ENCODE data around the gene ETDC. TPM values are rescaled to one million over a fixed set of nuclear protein-coding genes. Genes with fewer than 3 reads are reported as not detected.
A peak's percentile ranks its signal among the peaks of the same experiment; 100 is the strongest.

ETDC gene
- total RNA-seq, 4 donors from 2014 or later, result not detected

- no peak overlapping the region for H3K27ac ChIP-seq
Observed at GRCh38 chrX:135327299-135327698, 18.0 kb downstream of the ETDC start.

DNA sequence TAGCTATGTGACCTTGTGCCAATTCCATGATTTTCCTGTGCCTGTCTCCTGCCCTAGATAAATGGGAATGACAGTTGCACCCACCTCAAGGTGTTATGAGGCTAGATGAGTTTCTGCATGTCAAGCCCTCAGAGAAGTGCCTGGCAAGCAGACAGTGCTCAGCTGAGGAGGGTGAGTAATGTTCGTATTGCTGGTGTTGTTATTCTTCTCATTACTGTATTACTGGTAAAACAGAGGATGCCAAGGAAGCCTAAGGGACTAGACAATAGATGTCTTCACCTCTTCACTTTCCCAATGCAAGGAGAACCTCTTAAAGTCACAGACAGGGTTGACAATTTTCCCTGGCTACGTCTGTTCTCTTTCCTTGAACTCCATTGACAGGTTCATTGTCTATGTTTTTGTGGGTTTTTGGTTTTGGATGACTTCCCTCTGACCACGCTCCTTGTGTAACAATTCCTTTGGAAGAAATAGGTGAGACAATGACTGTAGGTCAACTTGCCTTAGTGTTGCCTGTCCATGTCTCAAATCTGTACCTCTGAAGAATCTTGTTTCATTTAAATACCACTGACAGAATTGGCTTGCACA is 19.2 kb downstream of the ETDC start:
- H3K27ac ChIP-seq, result no peak overlapping the region
- 68 to 87% methylated on average over 3 of the region's 3 CpGs for WGBS, 2 donors
- H3K9me3 ChIP-seq, result peaks cover 0 to 3% (median 0%) of the 10 kb centered on the region in 4 donors
- TF ChIP-seq POLR2A (IDR thresholded peaks at IDR 0.05) (no peak), CTCF (IDR thresholded peaks at IDR 0.05) (no peak), EP300 (IDR thresholded peaks at IDR 0.05) (no peak)
- no peak for DNase-seq (ENCODE audit: low spot score in 2 of 2)
- no peak overlapping the region for H3K4me3 ChIP-seq
- peaks cover 0 to 24% (median 0%) of the 10 kb centered on the region in 3 donors for H3K36me3 ChIP-seq
- H3K4me1 ChIP-seq, result no peaks in the 10 kb centered on the region
- H3K27me3 ChIP-seq, result no peaks in the 10 kb centered on the region

More at GRCh38 chrX:135327299-135327698, 18.0 kb downstream of the ETDC start:
- Histone ChIP-seq H3K4me3 (no peak overlapping the region), H3K27me3 (no peaks in the 10 kb centered on the region), H3K4me1 (no peaks in the 10 kb centered on the region), H3K36me3 (peaks cover 0 to 28% (median 0%) of the 10 kb centered on the region in 3 donors), H3K9me3 (peaks cover 0 to 9% (median 2%) of the 10 kb centered on the region in 4 donors)
- no peak for DNase-seq (ENCODE audit: low spot score in 2 of 2)
- TF ChIP-seq CTCF (IDR thresholded peaks at IDR 0.05) (no peak), POLR2A (IDR thresholded peaks at IDR 0.05) (no peak), EP300 (IDR thresholded peaks at IDR 0.05) (no peak)

DNA sequence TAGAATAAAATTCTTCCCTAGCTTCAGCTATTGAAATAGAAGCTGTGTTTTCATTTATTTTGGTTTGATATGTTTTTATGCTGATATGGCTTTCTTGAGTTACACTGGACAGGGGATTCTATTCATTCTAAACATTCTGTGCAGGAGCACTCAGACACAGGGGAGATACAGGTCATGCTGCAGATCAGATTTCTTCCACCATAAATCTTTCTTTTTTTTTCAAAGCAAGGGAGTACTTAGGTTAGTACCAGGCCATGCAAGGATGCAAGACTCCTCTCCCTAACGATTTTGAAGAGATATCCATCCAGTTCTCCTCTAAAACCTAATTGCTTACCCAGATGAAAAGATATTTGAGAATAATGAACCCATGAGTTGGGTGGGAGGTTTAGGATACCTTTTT is 21.4 kb downstream of the ETDC start:
- Histone ChIP-seq H3K27me3 (no peaks in the 10 kb centered on the region), H3K27ac (no peak overlapping the region), H3K4me1 (no peaks in the 10 kb centered on the region), H3K4me3 (no peak overlapping the region), H3K9me3 (no peaks in the 10 kb centered on the region), H3K36me3 (peaks cover 0 to 17% (median 0%) of the 10 kb centered on the region in 3 donors)
- WGBS, 2 donors, result 38 to 50% methylated on average over 1 of the region's 1 CpG
- no peak for TF ChIP-seq CTCF (IDR thresholded peaks at IDR 0.05)
- TF ChIP-seq EP300 (IDR thresholded peaks at IDR 0.05), result no peak
- no peak for TF ChIP-seq POLR2A (IDR thresholded peaks at IDR 0.05)
- no peak for DNase-seq (ENCODE audit: low spot score in 2 of 2)

DNA sequence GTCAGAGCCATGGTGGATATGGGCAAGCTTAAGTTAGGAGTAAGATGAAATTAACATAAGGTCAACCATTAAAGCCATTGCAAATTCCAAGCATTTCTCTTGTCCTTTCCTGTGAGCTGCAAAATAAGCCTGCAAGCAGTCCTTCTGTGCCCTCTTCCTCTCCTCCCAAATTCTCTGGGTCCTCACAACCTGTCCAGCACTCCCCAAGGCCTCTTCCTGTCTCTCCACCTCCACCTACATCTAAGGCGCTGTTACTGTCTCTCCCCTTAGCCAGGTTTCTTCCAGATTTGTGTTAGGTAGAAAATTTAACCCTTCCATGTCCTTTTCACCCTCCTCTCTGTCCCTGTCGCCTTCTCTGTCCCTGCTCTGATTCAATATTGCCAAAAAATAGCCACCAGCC is 22.2 kb downstream of the ETDC start:
- Histone ChIP-seq H3K4me3 (no peak overlapping the region), H3K27me3 (no peaks in the 10 kb centered on the region), H3K27ac (no peak overlapping the region), H3K36me3 (peaks cover 0 to 14% (median 0%) of the 10 kb centered on the region in 3 donors), H3K4me1 (no peaks in the 10 kb centered on the region), H3K9me3 (no peaks in the 10 kb centered on the region)
- no peak for DNase-seq (ENCODE audit: low spot score in 2 of 2)
- WGBS, 2 donors, result 58 to 85% methylated on average over 2 of the region's 2 CpGs
- TF ChIP-seq CTCF (IDR thresholded peaks at IDR 0.05) (no peak), EP300 (IDR thresholded peaks at IDR 0.05) (no peak), POLR2A (IDR thresholded peaks at IDR 0.05) (no peak)

GRCh38 chrX:135340831-135341230 is 31.6 kb downstream of the ETDC start:
- H3K27me3 ChIP-seq, result no peaks in the 10 kb centered on the region
- 41 to 63% methylated on average over 2 of the region's 2 CpGs for WGBS, 2 donors
- H3K9me3 ChIP-seq, result no peaks in the 10 kb centered on the region
- DNase-seq (ENCODE audit: low spot score in 2 of 2), result no peak
- peak overlapping the region in 2 of 4 donors; percentile 3 to 78 for H3K4me3 ChIP-seq
- H3K36me3 ChIP-seq, result no peaks in the 10 kb centered on the region
- no peak for TF ChIP-seq CTCF (IDR thresholded peaks at IDR 0.05)
- no peak for TF ChIP-seq EP300 (IDR thresholded peaks at IDR 0.05)
- TF ChIP-seq POLR2A (IDR thresholded peaks at IDR 0.05), result no peak
- no peak overlapping the region for H3K27ac ChIP-seq
- peaks cover 0 to 42% (median 7%) of the 10 kb centered on the region in 4 donors for H3K4me1 ChIP-seq
